GM12872 (cell line): Measurements from ENCODE around the gene MYPOP.

Experiments used
- CTCF ChIP-seq: IDR thresholded peaks from 3 replicates; pipeline ENCODE4 v1.5.1; 2011; ENCODE audit warnings: low read depth, mild to moderate bottlenecking, low read length, moderate library complexity; ENCODE audit not compliant: insufficient read depth

The MYPOP gene

DNA sequence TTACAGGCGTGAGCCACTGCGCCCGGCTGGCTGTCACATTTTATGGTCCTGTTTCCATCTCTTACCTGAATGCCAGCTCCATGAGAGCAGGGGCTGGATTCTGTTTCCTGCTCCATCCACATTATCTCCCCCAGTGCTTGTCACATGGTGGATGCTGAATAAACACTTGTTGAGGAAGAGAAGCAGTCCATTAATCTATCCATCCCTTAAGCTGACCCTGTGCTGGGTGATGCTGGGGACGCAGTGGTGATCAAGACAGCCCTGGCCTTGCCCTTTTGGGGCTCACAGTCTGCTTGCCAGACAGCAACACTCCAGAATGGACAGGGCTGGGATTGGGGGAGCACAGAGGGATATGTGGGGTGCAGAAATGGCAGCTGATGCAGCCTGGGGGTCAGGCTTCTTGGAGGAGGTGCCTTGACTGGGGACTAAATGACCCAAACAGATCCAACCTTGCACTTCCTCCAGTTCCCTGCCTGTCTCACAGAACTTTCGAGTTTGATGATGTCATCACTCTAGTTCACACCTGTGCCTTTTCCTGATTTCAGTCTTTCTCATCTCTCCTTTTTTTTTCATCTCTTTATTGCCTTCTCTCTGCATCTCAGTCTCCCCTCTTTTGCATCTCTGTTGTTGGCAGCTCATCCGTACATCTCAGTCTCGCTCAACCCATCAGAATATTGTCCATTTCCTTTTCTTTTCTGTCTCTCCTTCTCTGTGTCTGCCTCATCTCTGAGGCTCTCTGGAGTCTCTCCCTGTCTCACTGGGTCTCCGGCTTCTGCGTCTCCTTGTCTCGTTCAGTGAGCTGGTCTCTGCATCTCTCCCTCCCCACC, 21.1 kb downstream of the MYPOP start:
- no peak for TF ChIP-seq CTCF

GRCh38 chr19:45879971-45880370, 22.4 kb downstream of the MYPOP start:
- TF ChIP-seq CTCF = no peak

DNA sequence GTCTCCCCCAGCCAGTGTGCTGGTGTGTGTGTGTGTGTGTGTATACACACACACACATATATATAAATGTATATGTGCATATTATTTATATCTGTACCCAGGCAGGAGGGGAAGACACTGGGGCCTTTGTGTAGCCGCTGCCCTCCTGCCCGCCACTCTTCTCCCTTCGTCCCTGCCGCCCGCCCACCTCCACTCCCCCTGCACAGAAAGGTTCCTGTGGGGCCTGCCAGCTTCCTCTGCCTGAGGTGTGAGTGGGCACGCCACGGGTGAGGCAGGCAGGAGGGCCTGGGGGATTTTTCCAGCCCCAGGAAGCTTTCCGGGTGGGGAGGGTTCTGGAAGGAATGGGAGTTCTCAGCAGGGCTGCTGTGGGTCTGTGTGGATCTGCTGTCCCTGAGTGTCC, 23.4 kb downstream of the MYPOP start:
- TF ChIP-seq CTCF = no peak

DNA sequence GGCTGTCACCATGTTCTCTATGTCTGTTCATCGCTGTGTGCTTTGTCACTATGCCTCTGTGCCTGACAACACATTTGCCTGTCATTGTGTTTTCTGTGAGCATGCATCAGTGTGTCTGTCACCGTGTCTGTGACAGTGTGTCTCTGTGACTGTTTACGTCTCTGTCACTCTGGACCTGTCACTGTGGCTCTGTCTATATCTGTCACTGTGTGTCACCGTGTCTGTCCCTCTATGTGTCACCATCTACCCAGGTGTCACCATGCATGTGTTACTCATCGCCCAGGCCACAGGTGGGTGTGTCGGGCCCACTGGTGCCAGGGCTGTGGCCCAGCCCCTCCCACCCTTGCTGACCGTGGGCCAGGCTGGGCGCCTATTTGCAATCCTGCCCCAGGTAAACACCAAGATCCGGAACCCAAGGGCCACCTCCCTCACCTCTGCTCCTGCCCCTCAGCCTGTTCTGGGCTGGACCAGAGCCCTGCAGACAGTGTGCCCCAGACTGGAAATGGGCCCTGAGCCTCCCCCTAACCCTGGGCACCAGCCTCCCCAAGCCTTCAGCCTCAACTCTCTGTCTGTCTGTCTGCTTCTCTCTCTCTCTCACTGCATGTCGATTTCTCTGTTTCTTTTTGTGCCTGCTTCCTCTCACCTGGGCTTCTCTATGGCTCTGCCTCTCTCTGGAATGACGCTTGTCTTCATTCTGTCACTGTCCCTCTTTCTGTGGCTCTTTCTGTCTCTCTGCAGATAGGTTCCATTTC, 24.2 kb downstream of the MYPOP start:
- no peak for TF ChIP-seq CTCF

DNA sequence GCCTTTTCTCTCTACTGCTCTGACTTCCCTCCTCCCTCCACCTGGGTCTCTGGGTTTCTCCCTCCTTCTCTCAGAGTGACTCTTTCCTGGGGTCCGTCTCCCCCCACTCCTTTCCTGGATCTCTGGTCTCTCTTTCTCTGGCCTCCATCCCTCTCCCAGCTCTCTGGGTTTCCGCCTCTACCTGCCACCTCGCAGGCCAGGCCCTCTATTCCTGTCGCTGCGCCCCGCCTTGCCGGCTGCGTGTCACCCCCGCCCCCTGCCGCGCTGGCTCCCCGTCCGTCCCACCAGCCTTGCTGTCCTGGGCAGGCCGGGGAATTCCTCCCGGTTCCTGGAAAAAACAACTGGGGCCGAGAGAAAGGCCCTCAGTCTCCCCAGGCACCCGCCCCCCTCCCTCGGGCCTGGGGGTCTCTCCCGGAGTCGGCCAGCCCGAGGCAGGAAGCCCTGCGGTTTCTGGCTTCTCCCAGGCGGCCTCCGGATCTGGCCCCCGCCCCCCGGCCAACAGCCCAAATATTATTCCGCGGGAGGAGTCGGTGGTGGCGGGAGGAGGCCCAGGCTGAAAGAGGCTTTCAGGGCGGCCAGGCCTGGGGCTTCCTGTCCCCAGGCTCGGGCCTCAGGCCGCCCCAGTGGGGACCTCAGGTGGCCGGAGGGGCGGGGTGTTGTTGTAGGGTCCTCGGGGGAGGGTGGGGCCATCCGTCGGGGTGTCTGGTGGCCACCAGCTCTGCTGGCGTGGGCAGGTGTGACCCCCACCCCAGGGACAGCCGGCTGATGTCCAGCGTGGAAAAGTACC, 25.8 kb downstream of the MYPOP start:
- TF ChIP-seq CTCF = no peak

DNA sequence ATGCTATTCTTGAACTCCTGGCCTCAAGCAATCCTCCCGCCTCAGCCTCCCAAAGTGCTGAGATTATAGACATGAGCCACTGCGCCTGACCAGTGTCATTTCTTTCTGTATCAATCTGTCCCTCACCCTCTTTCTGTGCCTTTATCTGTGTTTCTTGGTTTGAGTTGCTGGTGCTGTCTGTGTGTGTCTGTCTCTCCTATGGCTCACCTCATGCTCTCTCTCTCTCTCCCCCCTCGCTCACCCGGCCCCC, 26.3 kb downstream of the MYPOP start:
- no peak for TF ChIP-seq CTCF

GRCh38 chr19:45874620-45874966, 27.8 kb downstream of the MYPOP start:
- TF ChIP-seq CTCF = no peak
